Breast epithelium (tissue), 3 donors: ENCODE data around the gene CRYGB.
"Not testable (repeated sequence)": the region's sequence is repeated elsewhere in the genome, so short reads cannot be mapped to it uniquely, and the experiment has no call there.

Experiments
- POLR2A ChIP-seq: fragments of 450-650 bp; IDR thresholded peaks from one replicate; pipeline ENCODE4 v1.6.1; 2016; ENCODE audit warnings: antibody characterized with exemption, mild to moderate bottlenecking, moderate library complexity
- POLR2AphosphoS5 ChIP-seq, 3 donors: sonication (generic); formaldehyde crosslinking; IDR thresholded peaks; one replicate each; pipeline ENCODE4 v1.6.1; 2017; ENCODE audit warnings: antibody characterized with exemption in 3 of 3
- TF ChIP-seq, protein P1 (sequence below), 3 donors: fragments of 450-650 bp; IDR thresholded peaks; one replicate each; pipeline ENCODE4 v1.5.1; 2016 to 2017; ENCODE audit warnings: antibody characterized with exemption in 3 of 3, mild to moderate bottlenecking in 3 of 3, moderate library complexity in 3 of 3

DNA sequence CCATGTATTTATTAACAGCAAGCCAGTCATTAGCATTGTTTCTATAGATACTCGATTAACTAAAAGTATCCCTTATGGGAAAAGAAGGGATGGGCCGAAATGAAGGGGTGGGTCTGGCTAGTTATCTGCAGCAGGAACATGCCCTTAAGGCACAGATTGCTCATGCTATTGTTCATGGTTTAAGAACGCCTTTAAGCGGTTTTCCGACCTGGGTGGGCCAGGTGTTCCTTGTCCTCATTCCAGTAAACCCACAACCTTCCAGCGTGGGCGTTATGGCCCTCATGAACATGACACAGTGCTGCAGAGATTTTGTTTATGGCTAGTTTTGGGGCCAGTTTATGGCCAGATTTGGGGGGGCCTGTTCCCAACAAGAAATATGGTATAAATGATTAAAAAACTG, 7.6 kb downstream of the CRYGB start:
- TF ChIP-seq, protein P1, sequence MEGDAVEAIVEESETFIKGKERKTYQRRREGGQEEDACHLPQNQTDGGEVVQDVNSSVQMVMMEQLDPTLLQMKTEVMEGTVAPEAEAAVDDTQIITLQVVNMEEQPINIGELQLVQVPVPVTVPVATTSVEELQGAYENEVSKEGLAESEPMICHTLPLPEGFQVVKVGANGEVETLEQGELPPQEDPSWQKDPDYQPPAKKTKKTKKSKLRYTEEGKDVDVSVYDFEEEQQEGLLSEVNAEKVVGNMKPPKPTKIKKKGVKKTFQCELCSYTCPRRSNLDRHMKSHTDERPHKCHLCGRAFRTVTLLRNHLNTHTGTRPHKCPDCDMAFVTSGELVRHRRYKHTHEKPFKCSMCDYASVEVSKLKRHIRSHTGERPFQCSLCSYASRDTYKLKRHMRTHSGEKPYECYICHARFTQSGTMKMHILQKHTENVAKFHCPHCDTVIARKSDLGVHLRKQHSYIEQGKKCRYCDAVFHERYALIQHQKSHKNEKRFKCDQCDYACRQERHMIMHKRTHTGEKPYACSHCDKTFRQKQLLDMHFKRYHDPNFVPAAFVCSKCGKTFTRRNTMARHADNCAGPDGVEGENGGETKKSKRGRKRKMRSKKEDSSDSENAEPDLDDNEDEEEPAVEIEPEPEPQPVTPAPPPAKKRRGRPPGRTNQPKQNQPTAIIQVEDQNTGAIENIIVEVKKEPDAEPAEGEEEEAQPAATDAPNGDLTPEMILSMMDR (IDR thresholded peaks at IDR 0.05), result not testable (repeated sequence)
- TF ChIP-seq POLR2A; POLR2AphosphoS5 (IDR thresholded peaks at IDR 0.05): not testable (repeated sequence)
